K562 (cell line): Measurements from ENCODE around the gene PPM1F.
"Not testable (repeated sequence)": the region's sequence is repeated elsewhere in the genome, so short reads cannot be mapped to it uniquely, and the experiment has no call there.

ENCODE experiments used
- CTCF ChIP-seq, 3 experiments: IDR thresholded peaks in 2 of 3; conservative IDR thresholded peaks in 1 of 3; 2 replicates each; pipeline ENCODE4 v1.5.1; 2011 to 2012; ENCODE audit warnings: low read length in 3 of 3, mild to moderate bottlenecking in 3 of 3, control low read depth in 2 of 3, improper control_type of control experiment in 1 of 3, inconsistent platforms in 1 of 3, low read depth in 1 of 3, mixed read lengths in 1 of 3, moderate library complexity in 1 of 3; ENCODE audit not compliant: insufficient read depth in 2 of 3
- EGR1 ChIP-seq: fragments of 450-650 bp; conservative IDR thresholded peaks from 2 replicates; pipeline ENCODE4 v1.6.1; 2017; ENCODE audit warnings: mild to moderate bottlenecking
- ETV6 ChIP-seq, 3 experiments: fragments of 150-350 bp in 1 of 3; sonication (generic) in 1 of 3; formaldehyde crosslinking in 1 of 3; IDR thresholded peaks; 2 replicates each; pipeline versions ENCODE4 v1.6.1 to v1.8.0; 2014 to 2022; ENCODE audit warnings: borderline replicate concordance in 2 of 3, low read depth in 2 of 3, antibody characterized with exemption in 1 of 3, low read length in 1 of 3, mild to moderate bottlenecking in 1 of 3, missing genetic modification reagents in 1 of 3
- FOXK1 ChIP-seq: sonication (generic); formaldehyde crosslinking; IDR thresholded peaks from 2 replicates; pipeline ENCODE4 v1.8.0; 2022; ENCODE audit warnings: missing genetic modification reagents, mild to moderate bottlenecking, borderline replicate concordance
- GTF3C2 ChIP-seq: IDR thresholded peaks from 3 replicates; pipeline ENCODE4 v1.6.1; 2011; ENCODE audit warnings: borderline replicate concordance, mild to moderate bottlenecking, moderate library complexity; ENCODE audit not compliant: insufficient read length; ENCODE audit errors: extremely low read depth
- NFIC ChIP-seq: fragments of 450-650 bp; IDR thresholded peaks from 2 replicates; pipeline ENCODE4 v1.6.1; 2017; ENCODE audit warnings: mild to moderate bottlenecking, inconsistent platforms
- RAD21 ChIP-seq, 2 experiments: fragments of 250-450 bp in 1 of 2; fragments of 450-650 bp in 1 of 2; sonication (Bioruptor Pico) in 1 of 2; formaldehyde crosslinking in 1 of 2; IDR thresholded peaks in 1 of 2; conservative IDR thresholded peaks in 1 of 2; 2 replicates each; pipeline versions ENCODE4 v1.4.0 to v1.8.0; 2020 to 2022; ENCODE audit warnings: mild to moderate bottlenecking in 2 of 2, moderate library complexity in 1 of 2
- ZNF124 ChIP-seq: sonication (generic); formaldehyde crosslinking; IDR thresholded peaks from 2 replicates; pipeline ENCODE4 v1.8.1; 2022; ENCODE audit warnings: missing genetic modification reagents
- ZNF274 ChIP-seq: IDR thresholded peaks from 2 replicates; pipeline ENCODE4 v1.6.1; 2011; ENCODE audit warnings: low read depth, mild to moderate bottlenecking, low read length, moderate library complexity, borderline replicate concordance
- TF ChIP-seq, protein P1 (sequence below): sonication (generic); formaldehyde crosslinking; IDR thresholded peaks from 2 replicates; pipeline ENCODE4 v1.8.0; 2022; ENCODE audit warnings: missing genetic modification reagents, mild to moderate bottlenecking, borderline replicate concordance
- TF ChIP-seq, protein P2 (sequence below): fragments of 450-650 bp; IDR thresholded peaks from 2 replicates; pipeline ENCODE4 v1.6.1; 2017; ENCODE audit warnings: antibody characterized with exemption

DNA sequence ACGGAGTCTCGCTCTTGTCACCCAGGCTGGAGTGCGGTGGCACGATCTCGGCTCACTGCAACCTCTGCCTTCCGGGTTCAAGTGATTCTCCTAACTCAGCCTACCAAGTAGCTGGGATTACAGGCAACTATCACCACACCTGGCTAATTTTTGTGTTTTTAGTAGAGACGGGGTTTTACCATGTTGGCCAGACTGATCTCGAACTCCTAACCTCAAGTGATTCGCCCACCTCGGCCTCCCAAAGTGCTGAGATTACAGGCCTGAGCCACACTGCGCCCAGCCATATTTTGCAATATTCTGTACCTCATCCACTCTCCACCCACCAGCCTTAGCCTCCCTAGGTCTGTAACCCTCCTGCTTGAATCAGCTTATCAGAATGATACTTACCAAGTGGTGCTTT is 47.4 kb downstream of the PPM1F start:
- TF ChIP-seq CTCF (IDR thresholded peaks at IDR 0.05 in 2 of 3, conservative IDR thresholded peaks at IDR 0.05 in 1 of 3; ENCODE audit: insufficient read depth in 2 of 3, low read depth in 1 of 3, low read length in 3 of 3); RAD21 (CRISPR knock-in tag; conservative IDR thresholded peaks at IDR 0.05 in 1 of 2, IDR thresholded peaks at IDR 0.05 in 1 of 2); ZNF124; EGR1; GTF3C2; ZNF274; NFIC; ETV6 (IDR thresholded peaks at IDR 0.05; ENCODE audit: borderline replicate concordance in 1 of 2, low read depth in 2 of 2, low read length in 1 of 2); ETV6 (CRISPR knock-in tag; IDR thresholded peaks at IDR 0.05; ENCODE audit: borderline replicate concordance): not testable (repeated sequence)
- peak; percentile 77; the same call in 1 of the 2 replicates for TF ChIP-seq FOXK1
- TF ChIP-seq, protein P1, sequence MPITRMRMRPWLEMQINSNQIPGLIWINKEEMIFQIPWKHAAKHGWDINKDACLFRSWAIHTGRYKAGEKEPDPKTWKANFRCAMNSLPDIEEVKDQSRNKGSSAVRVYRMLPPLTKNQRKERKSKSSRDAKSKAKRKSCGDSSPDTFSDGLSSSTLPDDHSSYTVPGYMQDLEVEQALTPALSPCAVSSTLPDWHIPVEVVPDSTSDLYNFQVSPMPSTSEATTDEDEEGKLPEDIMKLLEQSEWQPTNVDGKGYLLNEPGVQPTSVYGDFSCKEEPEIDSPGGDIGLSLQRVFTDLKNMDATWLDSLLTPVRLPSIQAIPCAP (CRISPR knock-in tag), result not testable (repeated sequence)
- TF ChIP-seq, protein P2, sequence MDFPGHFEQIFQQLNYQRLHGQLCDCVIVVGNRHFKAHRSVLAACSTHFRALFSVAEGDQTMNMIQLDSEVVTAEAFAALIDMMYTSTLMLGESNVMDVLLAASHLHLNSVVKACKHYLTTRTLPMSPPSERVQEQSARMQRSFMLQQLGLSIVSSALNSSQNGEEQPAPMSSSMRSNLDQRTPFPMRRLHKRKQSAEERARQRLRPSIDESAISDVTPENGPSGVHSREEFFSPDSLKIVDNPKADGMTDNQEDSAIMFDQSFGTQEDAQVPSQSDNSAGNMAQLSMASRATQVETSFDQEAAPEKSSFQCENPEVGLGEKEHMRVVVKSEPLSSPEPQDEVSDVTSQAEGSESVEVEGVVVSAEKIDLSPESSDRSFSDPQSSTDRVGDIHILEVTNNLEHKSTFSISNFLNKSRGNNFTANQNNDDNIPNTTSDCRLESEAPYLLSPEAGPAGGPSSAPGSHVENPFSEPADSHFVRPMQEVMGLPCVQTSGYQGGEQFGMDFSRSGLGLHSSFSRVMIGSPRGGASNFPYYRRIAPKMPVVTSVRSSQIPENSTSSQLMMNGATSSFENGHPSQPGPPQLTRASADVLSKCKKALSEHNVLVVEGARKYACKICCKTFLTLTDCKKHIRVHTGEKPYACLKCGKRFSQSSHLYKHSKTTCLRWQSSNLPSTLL, result not testable (repeated sequence)
